GM21825 (cell line): ENCODE data around the gene THSD1.

Experiments
- ATAC-seq: cut with Tn5 transposase; IDR thresholded peaks from one replicate; pipeline ENCODE4 v1.9.1; 2021; ENCODE audit warnings: mild to moderate bottlenecking, moderate library complexity; ENCODE audit not compliant: unreplicated experiment

Gene THSD1

GRCh38 chr13:52405767-52406494, at the start of gene THSD1:
THSD1 (minus strand) TSS chr13:52406172; CDS start chr13:52402600, 3,572 bp downstream.
- no peak for ATAC-seq

DNA sequence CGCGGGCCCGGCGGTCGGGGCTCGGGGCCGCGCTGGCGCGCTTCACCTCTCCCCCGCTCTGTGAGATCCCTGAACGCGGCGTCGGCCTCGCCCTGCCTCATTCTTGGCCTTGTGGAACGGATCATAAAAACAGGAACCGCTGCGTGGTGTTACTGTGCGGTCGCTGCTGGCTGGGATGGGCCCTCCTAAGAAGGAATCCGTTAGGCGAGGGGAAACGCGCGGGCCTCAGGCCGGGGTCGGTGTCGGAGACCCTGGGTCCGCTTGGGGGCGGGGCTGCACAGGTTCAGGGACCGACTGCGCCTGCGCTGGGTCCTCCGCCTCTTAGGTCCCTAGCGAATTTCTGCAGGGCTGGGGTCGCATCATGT, 49.7 kb upstream of the THSD1 start:
- peak; percentile 35 for ATAC-seq

GRCh38 chr13:52454820-52455676, 49.1 kb upstream of the THSD1 start, which contains the start of gene CKAP2:
CKAP2 (plus strand) TSS chr13:52455478; CDS start chr13:52455557, 79 bp downstream.
- ATAC-seq, result peak; percentile 77

- no peak for ATAC-seq
Observed at GRCh38 chr13:52454459-52454819, 48.5 kb upstream of the THSD1 start.

DNA sequence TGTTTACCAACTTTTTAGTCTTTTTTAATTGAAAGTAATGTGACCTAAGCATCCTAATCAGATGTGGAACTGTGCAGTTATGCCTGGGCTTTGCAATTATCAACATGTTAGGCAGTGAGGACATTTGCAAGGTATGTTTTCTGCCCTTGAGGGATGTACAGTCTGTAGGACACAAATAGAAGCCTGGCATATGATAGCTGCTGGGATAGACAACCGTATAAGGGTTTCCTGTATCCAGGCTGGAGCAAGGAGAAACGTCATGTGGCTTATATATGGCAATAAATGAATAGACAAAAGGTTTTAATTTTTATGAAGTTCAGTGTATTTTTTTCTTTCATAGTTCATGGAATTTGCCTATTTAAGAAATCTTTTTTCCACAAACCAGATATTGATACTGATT, 46.5 kb upstream of the THSD1 start:
- ATAC-seq, result no peak

GRCh38 chr13:52451135-52451804, 45.3 kb upstream of the THSD1 start:
- ATAC-seq, result no peak

- no peak for ATAC-seq
Observed at GRCh38 chr13:52450793-52451116, 44.8 kb upstream of the THSD1 start.

GRCh38 chr13:52450012-52450792, 44.2 kb upstream of the THSD1 start, which contains the start of gene VPS36:
VPS36 (minus strand) TSS chr13:52450634; CDS start chr13:52450594, 40 bp downstream.
- ATAC-seq, result peak; percentile 68

DNA sequence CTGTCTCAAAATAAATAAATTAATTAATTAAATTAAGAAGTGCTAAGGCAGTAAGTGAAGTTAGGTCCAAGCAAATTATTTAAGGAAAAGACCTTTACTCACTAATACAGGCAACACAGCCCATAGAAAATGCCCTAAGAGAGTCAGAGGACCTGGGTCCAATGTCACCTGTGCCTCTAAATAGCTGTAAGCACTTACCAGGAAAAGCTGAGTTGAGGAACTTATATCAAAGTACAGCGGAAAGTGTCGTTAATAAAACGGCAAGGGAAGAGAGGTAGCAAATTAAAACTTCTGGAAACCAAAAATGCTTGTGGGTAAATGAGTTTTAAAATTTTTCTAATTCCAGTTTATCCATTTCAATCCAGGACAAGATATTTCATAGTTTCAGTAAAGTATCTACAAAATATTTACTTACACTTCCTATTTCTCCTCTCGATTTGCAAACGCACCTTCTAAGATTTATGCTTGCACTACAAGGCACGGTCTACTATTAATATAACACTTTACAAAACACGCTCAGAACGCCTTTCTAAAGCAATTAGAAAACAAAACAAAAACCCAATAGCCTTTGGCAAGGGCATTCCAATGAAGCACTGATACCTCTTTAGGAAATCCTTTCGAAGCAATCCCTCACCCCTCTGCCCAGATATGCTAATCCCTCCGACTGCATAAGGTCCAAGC, 43.5 kb upstream of the THSD1 start:
- no peak for ATAC-seq

DNA sequence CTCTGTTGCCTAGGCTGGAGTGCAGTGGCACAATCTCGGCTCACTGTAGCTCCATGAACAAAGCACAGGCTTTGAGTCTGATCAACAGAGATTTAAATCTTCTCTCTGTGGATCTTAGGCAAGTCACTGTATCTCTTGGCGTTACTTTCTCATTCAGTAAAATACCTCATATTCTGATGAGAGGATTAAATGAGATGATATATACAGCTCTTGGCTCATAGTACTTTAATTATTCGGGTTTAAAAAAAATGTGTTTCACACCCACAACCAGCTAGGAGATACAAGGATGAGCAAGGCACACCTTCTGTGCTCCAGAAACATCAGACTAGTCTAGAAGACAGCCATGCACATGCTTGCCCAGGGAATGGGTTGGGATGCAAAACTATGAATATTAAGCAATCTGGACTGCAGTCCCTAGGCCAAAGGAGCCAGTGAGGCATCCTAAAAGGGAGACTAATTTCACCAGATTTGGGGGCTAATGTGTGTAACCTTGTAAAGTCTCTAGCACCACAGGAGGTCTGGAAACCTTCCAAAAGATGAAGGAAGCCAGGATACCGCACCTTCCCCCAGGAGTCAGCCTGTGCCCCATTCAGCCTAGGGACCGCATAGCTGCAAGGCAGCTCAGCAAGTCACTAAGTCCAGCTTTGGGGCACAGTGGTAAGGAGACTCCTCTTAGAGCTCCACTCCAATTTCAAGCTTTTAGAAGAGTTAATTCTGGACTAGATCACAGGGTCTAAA, 42.0 kb upstream of the THSD1 start:
- ATAC-seq, result no peak

DNA sequence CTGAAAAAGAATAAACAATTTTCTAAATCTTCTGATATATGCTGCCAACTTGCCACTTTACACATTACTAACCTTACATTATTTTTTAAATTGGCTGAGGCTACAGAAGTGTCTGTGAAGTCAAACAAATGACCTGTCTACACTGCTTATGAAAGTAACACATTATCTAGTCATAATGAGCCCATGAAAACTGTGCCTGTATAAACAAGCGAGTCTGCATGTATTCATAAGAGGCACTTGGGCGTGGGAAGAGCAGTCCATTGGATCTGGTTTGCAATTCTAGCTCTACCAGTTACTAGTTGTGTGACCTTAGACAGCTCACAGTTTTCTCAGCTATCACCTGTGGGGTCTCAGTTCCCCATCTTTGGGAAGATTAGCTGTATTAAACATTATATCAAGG, 41.4 kb upstream of the THSD1 start:
- ATAC-seq, result no peak

DNA sequence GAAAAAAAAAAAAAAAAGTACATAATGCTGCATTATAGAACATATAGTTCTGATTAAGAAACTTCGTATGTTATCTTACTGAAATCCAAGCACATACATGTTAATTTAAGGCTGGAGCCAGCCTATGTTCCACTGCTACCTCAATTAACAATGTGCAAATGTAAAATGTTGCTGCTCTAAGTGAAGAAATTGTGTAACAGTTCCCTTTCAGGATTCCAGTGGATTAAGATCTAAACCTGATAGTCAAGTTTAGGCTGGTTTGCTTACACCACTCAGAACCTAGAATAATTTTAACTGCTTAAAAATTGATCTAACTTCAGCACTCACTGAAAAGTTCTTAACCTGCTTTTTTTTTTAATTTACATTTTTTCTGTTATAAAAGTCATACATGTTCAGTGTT, 40.3 kb upstream of the THSD1 start:
- ATAC-seq, result no peak

DNA sequence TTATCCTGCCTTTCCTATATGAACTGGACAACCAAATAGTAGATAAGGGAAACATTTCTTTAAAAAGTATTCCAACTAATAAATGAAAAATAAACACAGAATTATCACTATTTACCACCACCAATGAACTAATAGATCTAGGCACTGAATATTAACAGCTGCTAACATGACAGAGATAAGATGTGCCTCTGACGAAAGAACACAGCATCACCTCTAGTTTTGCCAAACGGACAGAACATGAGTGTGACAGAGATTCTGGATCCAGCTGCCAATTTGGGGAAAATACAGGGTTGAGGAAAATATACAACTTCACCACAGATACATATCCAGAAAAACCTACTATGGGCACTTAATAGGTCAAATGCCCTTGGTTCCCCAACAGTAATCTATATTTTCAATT, 26.5 kb upstream of the THSD1 start:
- ATAC-seq, result no peak

- ATAC-seq, result no peak
Observed at GRCh38 chr13:52428295-52428694, 22.3 kb upstream of the THSD1 start.

- no peak for ATAC-seq
Observed at GRCh38 chr13:52421216-52421615, 15.2 kb upstream of the THSD1 start.

DNA sequence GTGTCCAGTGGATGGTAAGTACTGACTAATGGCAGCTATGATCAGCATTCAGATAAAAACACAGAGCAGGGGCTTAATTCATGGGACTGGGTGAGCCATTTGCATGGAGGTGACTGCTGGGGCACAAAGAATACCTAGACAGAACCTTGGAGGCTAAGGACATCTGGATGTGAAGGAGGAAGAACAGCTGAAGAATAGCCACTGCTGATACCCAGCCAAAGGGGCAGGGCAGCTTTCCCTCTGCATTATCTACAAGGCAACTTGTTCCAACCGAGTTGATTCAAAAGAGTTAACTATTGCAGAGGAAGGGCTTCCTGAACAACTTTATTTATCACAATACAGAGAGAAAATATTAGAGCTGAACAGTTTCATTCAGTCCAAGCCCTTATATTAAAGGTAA, 13.1 kb upstream of the THSD1 start:
- no peak for ATAC-seq

- no peak for ATAC-seq
Observed at GRCh38 chr13:52414963-52415362, 9.0 kb upstream of the THSD1 start.

DNA sequence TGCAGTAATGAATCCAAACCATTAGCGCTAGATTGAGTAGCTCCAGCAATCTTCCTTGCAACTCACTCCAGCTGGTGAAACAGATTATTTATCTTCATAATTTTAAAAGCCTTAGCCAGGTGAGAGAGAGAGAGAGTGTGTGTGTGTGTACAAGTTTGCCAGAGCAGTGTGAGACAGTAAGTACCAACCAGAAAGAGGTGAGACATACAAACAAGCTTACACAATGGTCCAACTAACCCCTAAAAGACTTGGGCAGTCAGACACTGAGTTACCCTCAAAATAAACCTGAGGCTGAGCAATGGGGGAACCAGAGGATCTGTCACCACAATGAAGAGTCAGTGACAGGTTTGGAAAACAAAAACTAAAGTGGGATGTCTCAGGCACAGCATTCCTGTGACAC, 8.1 kb upstream of the THSD1 start:
- no peak for ATAC-seq

- ATAC-seq, result no peak
Observed at GRCh38 chr13:52412128-52412527, 6.2 kb upstream of the THSD1 start.

GRCh38 chr13:52411629-52412028, 5.7 kb upstream of the THSD1 start:
- ATAC-seq, result peak; percentile 92
